BE2C (cell line): ENCODE data around the gene STS.

ENCODE experiments used
- DNase-seq: peaks from one replicate; pipeline ENCODE4 v3.0.0-alpha.2; 2020
- H3K27me3 ChIP-seq: fragments of 250-450 bp; sonication (Bioruptor Pico); 2 replicates; pipeline ENCODE4 v1.5.1; 2020; ENCODE audit warnings: mild to moderate bottlenecking
- H3K36me3 ChIP-seq: fragments of 250-450 bp; sonication (Bioruptor Pico); 2 replicates; pipeline ENCODE4 v1.5.1; 2020; ENCODE audit warnings: mild to moderate bottlenecking
- H3K4me1 ChIP-seq: fragments of 250-450 bp; sonication (Bioruptor Pico); 2 replicates; pipeline ENCODE4 v1.5.1; 2020
- H3K4me3 ChIP-seq: 2 replicates; pipeline ENCODE4 v1.5.1; 2011; ENCODE audit warnings: low read depth, low read length
- H3K9me3 ChIP-seq: fragments of 250-450 bp; sonication (Bioruptor Pico); 2 replicates; pipeline ENCODE4 v1.5.1; 2020
- CTCF ChIP-seq: IDR thresholded peaks from 2 replicates; pipeline ENCODE4 v1.5.1; 2012; ENCODE audit warnings: mild to moderate bottlenecking, low read depth, low read length

STS gene

GRCh38 chrX:7109838-7110793 lies 37.4 kb upstream of the STS start:
- Histone ChIP-seq H3K27me3 (no peaks in the 10 kb centered on the region), H3K9me3 (no peaks in the 10 kb centered on the region), H3K36me3 (no peaks in the 10 kb centered on the region), H3K4me3 (no peak overlapping the region), H3K4me1 (no peaks in the 10 kb centered on the region)
- DNase-seq = no peak
- no peak for TF ChIP-seq CTCF

- DNase-seq = no peak
- no peaks in the 10 kb centered on the region for H3K4me1 ChIP-seq
- no peaks in the 10 kb centered on the region for H3K36me3 ChIP-seq
- no peaks in the 10 kb centered on the region for H3K27me3 ChIP-seq
- TF ChIP-seq CTCF = no peak
- no peaks in the 10 kb centered on the region for H3K9me3 ChIP-seq
- H3K4me3 ChIP-seq = no peak overlapping the region
Measured at GRCh38 chrX:7110821-7111276, 36.7 kb upstream of the STS start.

- TF ChIP-seq CTCF = no peak
- Histone ChIP-seq H3K36me3 (no peaks in the 10 kb centered on the region), H3K27me3 (no peaks in the 10 kb centered on the region), H3K9me3 (no peaks in the 10 kb centered on the region), H3K4me1 (no peaks in the 10 kb centered on the region), H3K4me3 (no peak overlapping the region)
- no peak for DNase-seq
Measured at GRCh38 chrX:7111518-7111917, 36.0 kb upstream of the STS start.

GRCh38 chrX:7112071-7112470 lies 35.4 kb upstream of the STS start:
- no peak overlapping the region for H3K4me3 ChIP-seq
- no peaks in the 10 kb centered on the region for H3K27me3 ChIP-seq
- DNase-seq = no peak
- H3K36me3 ChIP-seq = no peaks in the 10 kb centered on the region
- no peaks in the 10 kb centered on the region for H3K4me1 ChIP-seq
- H3K9me3 ChIP-seq = no peaks in the 10 kb centered on the region
- TF ChIP-seq CTCF = no peak

- no peak for DNase-seq
- Histone ChIP-seq H3K36me3 (no peaks in the 10 kb centered on the region), H3K27me3 (no peaks in the 10 kb centered on the region), H3K9me3 (no peaks in the 10 kb centered on the region), H3K4me1 (no peaks in the 10 kb centered on the region), H3K4me3 (no peak overlapping the region)
- TF ChIP-seq CTCF = no peak
Measured at GRCh38 chrX:7115557-7115956, 32.0 kb upstream of the STS start.

- no peaks in the 10 kb centered on the region for H3K27me3 ChIP-seq
- no peaks in the 10 kb centered on the region for H3K36me3 ChIP-seq
- TF ChIP-seq CTCF = no peak
- H3K9me3 ChIP-seq = no peaks in the 10 kb centered on the region
- DNase-seq = no peak
- H3K4me3 ChIP-seq = no peak overlapping the region
- H3K4me1 ChIP-seq = no peaks in the 10 kb centered on the region
Measured at GRCh38 chrX:7116081-7116480, 31.4 kb upstream of the STS start.
